Measurements from ENCODE around the gene CDK3.

- TF ChIP-seq, protein P1, sequence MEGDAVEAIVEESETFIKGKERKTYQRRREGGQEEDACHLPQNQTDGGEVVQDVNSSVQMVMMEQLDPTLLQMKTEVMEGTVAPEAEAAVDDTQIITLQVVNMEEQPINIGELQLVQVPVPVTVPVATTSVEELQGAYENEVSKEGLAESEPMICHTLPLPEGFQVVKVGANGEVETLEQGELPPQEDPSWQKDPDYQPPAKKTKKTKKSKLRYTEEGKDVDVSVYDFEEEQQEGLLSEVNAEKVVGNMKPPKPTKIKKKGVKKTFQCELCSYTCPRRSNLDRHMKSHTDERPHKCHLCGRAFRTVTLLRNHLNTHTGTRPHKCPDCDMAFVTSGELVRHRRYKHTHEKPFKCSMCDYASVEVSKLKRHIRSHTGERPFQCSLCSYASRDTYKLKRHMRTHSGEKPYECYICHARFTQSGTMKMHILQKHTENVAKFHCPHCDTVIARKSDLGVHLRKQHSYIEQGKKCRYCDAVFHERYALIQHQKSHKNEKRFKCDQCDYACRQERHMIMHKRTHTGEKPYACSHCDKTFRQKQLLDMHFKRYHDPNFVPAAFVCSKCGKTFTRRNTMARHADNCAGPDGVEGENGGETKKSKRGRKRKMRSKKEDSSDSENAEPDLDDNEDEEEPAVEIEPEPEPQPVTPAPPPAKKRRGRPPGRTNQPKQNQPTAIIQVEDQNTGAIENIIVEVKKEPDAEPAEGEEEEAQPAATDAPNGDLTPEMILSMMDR (conservative IDR thresholded peaks at IDR 0.05; ENCODE audit: low read depth, low read length), result no peak
- no peak for TF ChIP-seq EZH2phosphoT487 (IDR thresholded peaks at IDR 0.05; ENCODE audit: borderline replicate concordance, low read length)
- TF ChIP-seq EZH2 (IDR thresholded peaks at IDR 0.05; ENCODE audit: low read length, unreplicated experiment), result no peak
Measured at GRCh38 chr17:75996665-75997590, 3.7 kb upstream of the CDK3 start.

Data from PC-3 (cell line).